SU-DHL-6 (cell line): Measurements from ENCODE around the gene FBXO31.
"Not testable (repeated sequence)": the region's sequence is repeated elsewhere in the genome, so short reads cannot be mapped to it uniquely, and the experiment has no call there.

Source experiments
- CTCF ChIP-seq: fragments of 200-600 bp; sonication (generic); IDR thresholded peaks from one replicate; pipeline ENCODE4 v1.5.1; 2017; ENCODE audit warnings: antibody characterized with exemption, mild to moderate bottlenecking, low read length, moderate library complexity; ENCODE audit not compliant: insufficient read depth, poor library complexity, severe bottlenecking
- EZH2phosphoT487 ChIP-seq: fragments of 200-600 bp; sonication (generic), shearing (Covaris generic); conservative IDR thresholded peaks from 2 replicates; pipeline ENCODE4 v1.6.1; 2018; ENCODE audit warnings: mild to moderate bottlenecking, antibody characterized with exemption, low read length, moderate library complexity, mixed read lengths

- not testable (repeated sequence) for TF ChIP-seq CTCF, EZH2phosphoT487
These were observed 20.6 kb downstream of the FBXO31 start for GRCh38 chr16:87362828-87363559.
